WTC11 (cell line): ENCODE results near the gene PRR33. TPM values are rescaled to one million over a fixed set of nuclear protein-coding genes. Genes with fewer than 3 reads are reported as not detected.

Experiments
- ATAC-seq: fragments of 200-7000 bp; cut with Tn5 transposase; 2 replicates; pipeline ENCODE4 v1.10.0; 2021; ENCODE audit warnings: mild to moderate bottlenecking, moderate library complexity
- CTCF ChIA-PET: fragments of 300-600 bp; sonication (Branson Sonifier 250); formaldehyde crosslinking; loops from one replicate; lab custom pipeline; 2021; ENCODE audit warnings: antibody characterized with exemption; lab: Charles Lee
- POLR2A ChIA-PET: fragments of 350-600 bp; sonication (Branson Sonifier 250); formaldehyde crosslinking; loops from one replicate; lab custom pipeline; 2021; ENCODE audit warnings: antibody characterized with exemption; lab: Charles Lee
- DNase-seq: peaks from one replicate; pipeline ENCODE4 v3.0.0; 2021; ENCODE audit warnings: low spot score
- H3K27ac Mint-ChIP-seq: 2 replicates; pipeline ENCODE4 v1.8.0; 2021; ENCODE audit warnings: mixed read lengths
- H3K27me3 Mint-ChIP-seq: 2 replicates; pipeline ENCODE4 v1.8.0; 2021; ENCODE audit warnings: low read depth, mild to moderate bottlenecking, moderate library complexity, mixed read lengths
- H3K36me3 Mint-ChIP-seq: 2 replicates; pipeline ENCODE4 v1.8.0; 2021; ENCODE audit warnings: mixed read lengths
- H3K4me1 Mint-ChIP-seq: 2 replicates; pipeline ENCODE4 v1.8.0; 2022; ENCODE audit warnings: mixed read lengths
- H3K4me3 Mint-ChIP-seq: 2 replicates; pipeline ENCODE4 v1.8.0; 2021; ENCODE audit warnings: mild to moderate bottlenecking, moderate library complexity, mixed read lengths
- H3K9me3 Mint-ChIP-seq: 2 replicates; pipeline ENCODE4 v1.8.0; 2021; ENCODE audit warnings: mixed read lengths
- ELF4 ChIP-seq: sonication (generic); formaldehyde crosslinking; IDR thresholded peaks from 2 replicates; pipeline ENCODE4 v1.8.1; 2022; ENCODE audit warnings: low read depth, mild to moderate bottlenecking, moderate library complexity, missing genetic modification reagents
- EMX1 ChIP-seq: fragments of 250-450 bp; sonication (Bioruptor Pico); IDR thresholded peaks from 2 replicates; pipeline ENCODE4 v1.8.0; 2021; ENCODE audit warnings: mild to moderate bottlenecking
- ETV6 ChIP-seq: sonication (generic); formaldehyde crosslinking; IDR thresholded peaks from 2 replicates; pipeline ENCODE4 v1.8.1; 2022; ENCODE audit warnings: mild to moderate bottlenecking, missing genetic modification reagents
- FOXK1 ChIP-seq: sonication (generic); formaldehyde crosslinking; IDR thresholded peaks from 2 replicates; pipeline ENCODE4 v1.8.0; 2022; ENCODE audit warnings: mild to moderate bottlenecking, moderate library complexity, missing genetic modification reagents
- GABPB1 ChIP-seq: sonication (generic); formaldehyde crosslinking; IDR thresholded peaks from 2 replicates; pipeline ENCODE4 v1.8.1; 2023; ENCODE audit warnings: mild to moderate bottlenecking, missing genetic modification reagents
- JUN ChIP-seq: sonication (generic); formaldehyde crosslinking; IDR thresholded peaks from 2 replicates; pipeline ENCODE4 v1.8.0; 2023; ENCODE audit warnings: mild to moderate bottlenecking, missing genetic modification reagents
- KAT7 ChIP-seq: sonication (generic); formaldehyde crosslinking; IDR thresholded peaks from 2 replicates; pipeline ENCODE4 v1.8.1; 2023; ENCODE audit warnings: missing genetic modification reagents, mild to moderate bottlenecking, borderline replicate concordance
- NFATC4 ChIP-seq: fragments of 250-450 bp; sonication (Bioruptor Pico); IDR thresholded peaks from 2 replicates; pipeline ENCODE4 v1.9.0; 2021; ENCODE audit warnings: mild to moderate bottlenecking
- NFE2L1 ChIP-seq: sonication (generic); formaldehyde crosslinking; IDR thresholded peaks from 2 replicates; pipeline ENCODE4 v1.8.1; 2023; ENCODE audit warnings: missing genetic modification reagents
- OVOL2 ChIP-seq: fragments of 250-450 bp; sonication (Bioruptor Pico); IDR thresholded peaks from 2 replicates; pipeline ENCODE4 v1.9.0; 2021; ENCODE audit warnings: mild to moderate bottlenecking, borderline replicate concordance
- SMAD4 ChIP-seq: sonication (generic); formaldehyde crosslinking; IDR thresholded peaks from 2 replicates; pipeline ENCODE4 v1.8.0; 2022; ENCODE audit warnings: mild to moderate bottlenecking, missing genetic modification reagents
- SOX15 ChIP-seq: fragments of 250-450 bp; sonication (Bioruptor Pico); IDR thresholded peaks from 2 replicates; pipeline ENCODE4 v1.9.0; 2021; ENCODE audit warnings: mild to moderate bottlenecking
- SP1 ChIP-seq: sonication (generic); formaldehyde crosslinking; conservative IDR thresholded peaks from 2 replicates; pipeline ENCODE4 v1.8.1; 2022; ENCODE audit warnings: missing genetic modification reagents
- TCF7 ChIP-seq: sonication (generic); formaldehyde crosslinking; IDR thresholded peaks from 2 replicates; pipeline ENCODE4 v1.8.0; 2022; ENCODE audit warnings: mild to moderate bottlenecking, low read depth, missing genetic modification reagents, moderate library complexity
- TP53 ChIP-seq: sonication (generic); formaldehyde crosslinking; IDR thresholded peaks from 2 replicates; pipeline ENCODE4 v1.8.1; 2023; ENCODE audit warnings: mild to moderate bottlenecking, missing genetic modification reagents
- ZNF671 ChIP-seq: fragments of 250-450 bp; sonication (Bioruptor Pico); IDR thresholded peaks from 2 replicates; pipeline ENCODE4 v1.8.0; 2021; ENCODE audit warnings: mild to moderate bottlenecking
- total RNA-seq: library from RNA; stranded (reverse); gene quantifications from 3 replicates; pipeline ENCODE4 v1.2.3, GENCODE V29; 2021
- TF ChIP-seq, protein P1 (sequence below): sonication (generic); formaldehyde crosslinking; IDR thresholded peaks from 2 replicates; pipeline ENCODE4 v1.8.1; 2022; ENCODE audit warnings: mild to moderate bottlenecking, moderate library complexity, missing genetic modification reagents
- TF ChIP-seq, protein P2 (sequence below): fragments of 250-450 bp; sonication (Bioruptor Pico); IDR thresholded peaks from 2 replicates; pipeline ENCODE4 v1.8.0; 2021; ENCODE audit warnings: mild to moderate bottlenecking
- TF ChIP-seq, protein P3 (sequence below): sonication (generic); formaldehyde crosslinking; IDR thresholded peaks from 2 replicates; pipeline ENCODE4 v1.8.1; 2022; ENCODE audit warnings: low read depth, missing genetic modification reagents, borderline replicate concordance
- TF ChIP-seq, protein P4 (sequence below): sonication (generic); formaldehyde crosslinking; IDR thresholded peaks from 2 replicates; pipeline ENCODE4 v1.8.0; 2023; ENCODE audit warnings: missing genetic modification reagents
- TF ChIP-seq, protein P5 (sequence below): sonication (generic); formaldehyde crosslinking; IDR thresholded peaks from 2 replicates; pipeline ENCODE4 v1.8.1; 2023; ENCODE audit warnings: mild to moderate bottlenecking, missing genetic modification reagents, moderate library complexity
- TF ChIP-seq, protein P6 (sequence below): sonication (generic); formaldehyde crosslinking; IDR thresholded peaks from 2 replicates; pipeline ENCODE4 v1.8.1; 2023; ENCODE audit warnings: mild to moderate bottlenecking, missing genetic modification reagents, moderate library complexity
- TF ChIP-seq, protein P7 (sequence below): sonication (generic); formaldehyde crosslinking; IDR thresholded peaks from 2 replicates; pipeline ENCODE4 v1.8.1; 2022; ENCODE audit warnings: mild to moderate bottlenecking, missing genetic modification reagents, moderate library complexity, borderline replicate concordance

Gene PRR33
- total RNA-seq, 1 experiment from 2014 or later = not detected

DNA sequence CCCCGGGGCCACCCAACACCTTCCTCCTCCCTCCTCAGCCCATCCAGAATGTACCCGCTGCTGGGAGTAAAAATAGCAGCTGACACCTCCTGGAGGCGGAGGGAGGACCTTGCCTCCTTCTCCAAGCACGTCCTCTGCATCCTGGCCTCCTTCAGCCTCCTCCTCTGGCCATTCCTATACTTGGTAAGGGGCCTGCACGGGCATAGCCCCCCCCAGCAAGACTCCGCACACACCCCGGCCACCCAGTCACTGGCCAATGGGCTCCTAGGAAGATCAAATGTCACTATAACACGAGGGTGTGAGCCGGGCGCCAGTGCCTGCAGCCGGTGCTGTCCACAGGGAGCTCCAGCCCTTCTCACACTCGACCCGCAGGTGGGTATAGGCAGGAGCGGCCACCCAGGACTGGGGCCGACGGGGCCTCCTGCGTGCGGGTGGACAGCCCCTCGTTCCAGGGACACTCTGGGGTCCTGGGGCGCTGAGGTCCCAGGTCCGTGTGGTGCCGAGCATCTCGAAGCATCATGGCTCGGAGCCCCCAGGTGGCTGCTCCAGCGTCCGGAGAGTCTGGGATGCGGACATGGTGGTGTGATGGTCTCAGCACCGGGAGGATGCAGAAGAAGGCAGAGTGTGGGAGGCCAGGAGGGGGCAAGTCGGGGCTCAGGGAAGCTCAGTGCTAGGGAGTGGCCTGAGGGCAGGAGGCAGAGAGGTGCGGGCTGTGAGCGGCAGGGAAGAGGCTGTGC, 27.9 kb upstream of the PRR33 start, which contains the start of gene TNNT3:
TNNT3 (plus strand) TSS at position 313 of the 737 bp plus-strand sequence. CDS start 3,172 bp downstream, outside the sequence.
- H3K27ac Mint-ChIP-seq = no peak within 1 kb of the TSS
- TF ChIP-seq, protein P1, sequence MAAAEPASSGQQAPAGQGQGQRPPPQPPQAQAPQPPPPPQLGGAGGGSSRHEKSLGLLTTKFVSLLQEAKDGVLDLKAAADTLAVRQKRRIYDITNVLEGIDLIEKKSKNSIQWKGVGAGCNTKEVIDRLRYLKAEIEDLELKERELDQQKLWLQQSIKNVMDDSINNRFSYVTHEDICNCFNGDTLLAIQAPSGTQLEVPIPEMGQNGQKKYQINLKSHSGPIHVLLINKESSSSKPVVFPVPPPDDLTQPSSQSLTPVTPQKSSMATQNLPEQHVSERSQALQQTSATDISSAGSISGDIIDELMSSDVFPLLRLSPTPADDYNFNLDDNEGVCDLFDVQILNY = no peak
- TF ChIP-seq NFE2L1 (CRISPR knock-in tag) = no peak
- TF ChIP-seq KAT7 = no peak
- TF ChIP-seq, protein P2, sequence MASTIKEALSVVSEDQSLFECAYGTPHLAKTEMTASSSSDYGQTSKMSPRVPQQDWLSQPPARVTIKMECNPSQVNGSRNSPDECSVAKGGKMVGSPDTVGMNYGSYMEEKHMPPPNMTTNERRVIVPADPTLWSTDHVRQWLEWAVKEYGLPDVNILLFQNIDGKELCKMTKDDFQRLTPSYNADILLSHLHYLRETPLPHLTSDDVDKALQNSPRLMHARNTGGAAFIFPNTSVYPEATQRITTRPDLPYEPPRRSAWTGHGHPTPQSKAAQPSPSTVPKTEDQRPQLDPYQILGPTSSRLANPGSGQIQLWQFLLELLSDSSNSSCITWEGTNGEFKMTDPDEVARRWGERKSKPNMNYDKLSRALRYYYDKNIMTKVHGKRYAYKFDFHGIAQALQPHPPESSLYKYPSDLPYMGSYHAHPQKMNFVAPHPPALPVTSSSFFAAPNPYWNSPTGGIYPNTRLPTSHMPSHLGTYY (CRISPR knock-in tag) = no peak
- no peak for TF ChIP-seq EMX1 (CRISPR knock-in tag)
- TF ChIP-seq, protein P3, sequence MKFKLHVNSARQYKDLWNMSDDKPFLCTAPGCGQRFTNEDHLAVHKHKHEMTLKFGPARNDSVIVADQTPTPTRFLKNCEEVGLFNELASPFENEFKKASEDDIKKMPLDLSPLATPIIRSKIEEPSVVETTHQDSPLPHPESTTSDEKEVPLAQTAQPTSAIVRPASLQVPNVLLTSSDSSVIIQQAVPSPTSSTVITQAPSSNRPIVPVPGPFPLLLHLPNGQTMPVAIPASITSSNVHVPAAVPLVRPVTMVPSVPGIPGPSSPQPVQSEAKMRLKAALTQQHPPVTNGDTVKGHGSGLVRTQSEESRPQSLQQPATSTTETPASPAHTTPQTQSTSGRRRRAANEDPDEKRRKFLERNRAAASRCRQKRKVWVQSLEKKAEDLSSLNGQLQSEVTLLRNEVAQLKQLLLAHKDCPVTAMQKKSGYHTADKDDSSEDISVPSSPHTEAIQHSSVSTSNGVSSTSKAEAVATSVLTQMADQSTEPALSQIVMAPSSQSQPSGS (CRISPR knock-in tag) = no peak
- TF ChIP-seq OVOL2 (CRISPR knock-in tag) = no peak
- TF ChIP-seq JUN (CRISPR knock-in tag) = no peak
- TF ChIP-seq ETV6 (CRISPR knock-in tag) = no peak
- TF ChIP-seq SP1 (CRISPR knock-in tag) = no peak
- TF ChIP-seq GABPB1 (CRISPR knock-in tag) = no peak
- TF ChIP-seq, all 79 proteins: peak for 0
- ChIA-PET CTCF (interaction anchor here (0.7 to 1.7 kb wide), 9 partner anchors 37 to 267 kb away, joined by 3 to 13 read pairs (median 4); no protein-coding TSS in a partner anchor), POLR2A (no interaction called here)
- H3K9me3 Mint-ChIP-seq = peaks cover 8% of the 10 kb centered on the region
- no peaks in the 10 kb centered on the region for H3K4me1 Mint-ChIP-seq
- H3K36me3 Mint-ChIP-seq = no peaks in the 10 kb centered on the region
- no peaks in the 10 kb centered on the region; the same call in 1 of the 2 replicates for H3K27me3 Mint-ChIP-seq
- H3K4me3 Mint-ChIP-seq = no peak within 1 kb of the TSS
- ATAC-seq = no peak
- DNase-seq = no peak

DNA sequence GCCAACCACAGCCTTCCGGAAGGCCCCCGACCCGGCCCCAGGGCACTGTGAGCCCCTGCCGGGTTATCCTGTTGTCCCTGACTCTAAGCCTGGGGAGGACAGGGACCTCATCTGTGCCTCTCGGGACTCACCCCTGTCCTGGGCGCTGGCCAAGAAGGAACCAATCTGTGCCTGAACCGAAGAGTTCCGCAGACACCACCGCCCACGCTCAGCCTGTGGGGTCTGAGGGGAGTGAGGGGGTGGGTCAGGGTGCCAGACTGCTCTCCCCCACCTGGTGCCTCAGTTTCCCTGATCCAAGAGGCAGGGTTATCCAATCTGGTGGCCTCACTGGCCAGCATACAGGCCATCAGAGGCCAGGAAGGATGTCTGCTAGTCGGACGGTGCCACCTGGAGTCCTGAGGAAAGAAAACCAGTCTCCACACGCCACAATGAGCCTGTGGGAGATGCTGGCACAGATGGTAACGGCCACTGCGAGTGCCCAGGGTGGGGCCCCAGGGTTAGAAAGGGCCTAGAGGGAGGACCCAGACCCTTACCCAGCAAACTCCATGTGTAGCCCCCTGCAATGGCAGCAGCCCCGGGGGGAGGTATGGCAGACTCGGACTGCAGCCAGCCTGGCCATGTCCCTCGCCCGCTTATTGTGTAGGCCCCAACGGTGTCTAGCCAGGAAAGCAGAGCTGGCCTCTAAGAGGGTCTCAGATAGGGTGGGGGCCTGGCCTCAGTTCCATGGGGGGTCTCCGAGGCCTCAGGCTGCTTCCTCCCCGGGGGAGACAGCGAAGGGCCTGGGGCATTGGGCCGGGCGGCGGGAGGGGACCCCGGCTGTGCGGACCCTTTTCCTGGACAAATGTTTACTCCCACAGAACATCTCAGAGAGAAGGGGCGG, 27.0 kb upstream of the PRR33 start:
- DNase-seq = no peak
- H3K9me3 Mint-ChIP-seq = peaks cover 13% of the 10 kb centered on the region
- H3K4me1 Mint-ChIP-seq = no peaks in the 10 kb centered on the region
- H3K4me3 Mint-ChIP-seq = no peak overlapping the region
- no peak overlapping the region for H3K27ac Mint-ChIP-seq
- no peaks in the 10 kb centered on the region; the same call in 1 of the 2 replicates for H3K27me3 Mint-ChIP-seq
- CTCF ChIA-PET = interaction anchor here (0.9 to 2.5 kb wide), 13 partner anchors 27 to 266 kb away, joined by 3 to 27 read pairs (median 4); partner anchors contain the start of gene PRR33
- POLR2A ChIA-PET = no interaction called here
- no peaks in the 10 kb centered on the region for H3K36me3 Mint-ChIP-seq
- ATAC-seq = no peak
- TF ChIP-seq, protein P4, sequence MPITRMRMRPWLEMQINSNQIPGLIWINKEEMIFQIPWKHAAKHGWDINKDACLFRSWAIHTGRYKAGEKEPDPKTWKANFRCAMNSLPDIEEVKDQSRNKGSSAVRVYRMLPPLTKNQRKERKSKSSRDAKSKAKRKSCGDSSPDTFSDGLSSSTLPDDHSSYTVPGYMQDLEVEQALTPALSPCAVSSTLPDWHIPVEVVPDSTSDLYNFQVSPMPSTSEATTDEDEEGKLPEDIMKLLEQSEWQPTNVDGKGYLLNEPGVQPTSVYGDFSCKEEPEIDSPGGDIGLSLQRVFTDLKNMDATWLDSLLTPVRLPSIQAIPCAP (CRISPR knock-in tag) = no peak
- TF ChIP-seq, protein P5, sequence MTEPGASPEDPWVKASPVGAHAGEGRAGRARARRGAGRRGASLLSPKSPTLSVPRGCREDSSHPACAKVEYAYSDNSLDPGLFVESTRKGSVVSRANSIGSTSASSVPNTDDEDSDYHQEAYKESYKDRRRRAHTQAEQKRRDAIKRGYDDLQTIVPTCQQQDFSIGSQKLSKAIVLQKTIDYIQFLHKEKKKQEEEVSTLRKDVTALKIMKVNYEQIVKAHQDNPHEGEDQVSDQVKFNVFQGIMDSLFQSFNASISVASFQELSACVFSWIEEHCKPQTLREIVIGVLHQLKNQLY (CRISPR knock-in tag) = no peak
- TF ChIP-seq FOXK1 (CRISPR knock-in tag) (no peak), TCF7 (no peak), SP1 (CRISPR knock-in tag) (no peak), ZNF671 (no peak), SOX15 (CRISPR knock-in tag) (no peak), NFATC4 (no peak), ELF4 (CRISPR knock-in tag) (no peak), TP53 (CRISPR knock-in tag) (no peak), JUN (CRISPR knock-in tag) (no peak), SMAD4 (CRISPR knock-in tag) (no peak)
- TF ChIP-seq, protein P6, sequence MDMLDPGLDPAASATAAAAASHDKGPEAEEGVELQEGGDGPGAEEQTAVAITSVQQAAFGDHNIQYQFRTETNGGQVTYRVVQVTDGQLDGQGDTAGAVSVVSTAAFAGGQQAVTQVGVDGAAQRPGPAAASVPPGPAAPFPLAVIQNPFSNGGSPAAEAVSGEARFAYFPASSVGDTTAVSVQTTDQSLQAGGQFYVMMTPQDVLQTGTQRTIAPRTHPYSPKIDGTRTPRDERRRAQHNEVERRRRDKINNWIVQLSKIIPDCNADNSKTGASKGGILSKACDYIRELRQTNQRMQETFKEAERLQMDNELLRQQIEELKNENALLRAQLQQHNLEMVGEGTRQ = no peak
- TF ChIP-seq, protein P7, sequence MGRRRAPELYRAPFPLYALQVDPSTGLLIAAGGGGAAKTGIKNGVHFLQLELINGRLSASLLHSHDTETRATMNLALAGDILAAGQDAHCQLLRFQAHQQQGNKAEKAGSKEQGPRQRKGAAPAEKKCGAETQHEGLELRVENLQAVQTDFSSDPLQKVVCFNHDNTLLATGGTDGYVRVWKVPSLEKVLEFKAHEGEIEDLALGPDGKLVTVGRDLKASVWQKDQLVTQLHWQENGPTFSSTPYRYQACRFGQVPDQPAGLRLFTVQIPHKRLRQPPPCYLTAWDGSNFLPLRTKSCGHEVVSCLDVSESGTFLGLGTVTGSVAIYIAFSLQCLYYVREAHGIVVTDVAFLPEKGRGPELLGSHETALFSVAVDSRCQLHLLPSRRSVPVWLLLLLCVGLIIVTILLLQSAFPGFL (CRISPR knock-in tag) = no peak
- TF ChIP-seq, protein P2 (CRISPR knock-in tag) = no peak
